Ishikawa (cell line): ENCODE measurements around the gene PTCD1.

Source experiments
- FOXM1 ChIP-seq: IDR thresholded peaks from 2 replicates; pipeline ENCODE4 v1.6.1; 2012; ENCODE audit warnings: low read depth, borderline replicate concordance
- MAX ChIP-seq: IDR thresholded peaks from 2 replicates; pipeline ENCODE4 v1.6.1; 2012
- YY1 ChIP-seq: IDR thresholded peaks from 2 replicates; pipeline ENCODE4 v1.6.1; 2012; ENCODE audit warnings: low read depth
- TF ChIP-seq, protein P1 (sequence below): IDR thresholded peaks from 2 replicates; pipeline ENCODE4 v1.6.1; 2012

DNA sequence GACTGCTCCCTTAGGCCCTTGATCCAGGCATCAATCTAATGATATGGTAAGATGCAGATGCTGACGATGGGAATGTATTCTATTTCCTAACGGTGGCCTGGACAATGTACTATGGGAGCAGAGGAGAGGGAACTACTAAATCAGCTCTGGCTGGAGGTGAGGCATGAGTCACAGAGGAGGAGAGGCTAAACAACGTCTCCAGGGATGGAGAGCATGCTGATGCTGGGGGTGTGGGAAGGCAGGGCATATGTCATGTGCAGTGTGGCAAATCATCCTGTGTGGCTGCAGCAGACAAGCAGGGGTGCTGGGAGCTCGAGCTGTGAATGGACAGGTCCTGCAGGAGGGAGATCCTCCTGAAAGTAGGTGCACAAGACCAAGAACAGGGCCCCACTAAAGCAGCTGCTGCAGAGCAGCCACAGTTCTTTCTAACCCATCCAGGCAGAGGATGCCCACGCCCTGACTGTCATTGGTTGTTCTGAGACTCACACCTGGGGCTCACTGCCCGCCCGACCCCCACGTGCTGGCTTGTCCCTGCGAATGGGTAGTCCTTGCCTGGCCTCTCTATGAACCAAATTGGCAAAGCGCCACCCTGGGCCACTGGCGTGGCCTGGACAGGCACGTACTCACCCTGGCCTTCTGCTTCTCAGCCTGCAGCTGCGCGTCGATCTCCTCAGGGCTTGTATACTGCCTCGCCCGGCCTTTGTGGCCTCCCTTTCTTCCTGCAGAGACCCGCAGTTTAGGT is 34.2 kb downstream of the PTCD1 start:
- no peak for TF ChIP-seq YY1
- no peak for TF ChIP-seq MAX
- TF ChIP-seq, protein P1, sequence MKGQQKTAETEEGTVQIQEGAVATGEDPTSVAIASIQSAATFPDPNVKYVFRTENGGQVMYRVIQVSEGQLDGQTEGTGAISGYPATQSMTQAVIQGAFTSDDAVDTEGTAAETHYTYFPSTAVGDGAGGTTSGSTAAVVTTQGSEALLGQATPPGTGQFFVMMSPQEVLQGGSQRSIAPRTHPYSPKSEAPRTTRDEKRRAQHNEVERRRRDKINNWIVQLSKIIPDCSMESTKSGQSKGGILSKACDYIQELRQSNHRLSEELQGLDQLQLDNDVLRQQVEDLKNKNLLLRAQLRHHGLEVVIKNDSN = no peak
- no peak for TF ChIP-seq FOXM1
